ENCODE data around the gene STX10. TPM values are rescaled to one million over a fixed set of nuclear protein-coding genes. Genes with fewer than 3 reads are reported as not detected.

The STX10 gene
- total and polyA plus RNA-seq, 7 donors: 63.1 to 127 (median 71.1) TPM

GRCh38 chr19:13154911-13155471 is 4.8 kb upstream of the STX10 start:
- no peaks in the 10 kb centered on the region for H3K27me3 ChIP-seq
- peak overlapping the region; percentile 64 to 96 (median 84) for H3K4me3 ChIP-seq
- TF ChIP-seq POLR2A (IDR thresholded peaks at IDR 0.05): no peak
- peak in 2 of 4 donors; percentile 3 to 22 for TF ChIP-seq POLR2AphosphoS5 (IDR thresholded peaks at IDR 0.05)
- no peaks in the 10 kb centered on the region for H3K9me3 ChIP-seq
- DNase-seq: peak; percentile 90
- no peaks in the 10 kb centered on the region for H3K36me3 ChIP-seq
- peaks cover 6 to 24% (median 19%) of the 10 kb centered on the region in 4 donors for H3K4me1 ChIP-seq
- 1 to 3% methylated on average over 24 of the region's 24 CpGs for WGBS, 2 donors
- H3K27ac ChIP-seq: peak overlapping the region; percentile 92 to 100 (median 100)
- intact Hi-C loops (cut with DNase I): loop anchor here (5.0 to 10.0 kb wide), 4 partner anchors 38 to 363 kb away; partner anchors contain the start of genes JUNB, LYL1, NACC1 and NFIX

GRCh38 chr19:13154241-13154778 is 4.1 kb upstream of the STX10 start:
- Histone ChIP-seq H3K27me3 (no peaks in the 10 kb centered on the region), H3K4me1 (peaks cover 6 to 28% (median 23%) of the 10 kb centered on the region in 4 donors), H3K4me3 (peak overlapping the region; percentile 64 to 96 (median 84)), H3K36me3 (no peaks in the 10 kb centered on the region), H3K27ac (peak overlapping the region; percentile 92 to 100 (median 100)), H3K9me3 (no peaks in the 10 kb centered on the region)
- intact Hi-C loops (cut with DNase I): loop anchor here (5.0 to 10.0 kb wide), 4 partner anchors 37 to 362 kb away; partner anchors contain the start of genes JUNB, LYL1, NACC1 and NFIX
- no peak for TF ChIP-seq CTCF (IDR thresholded peaks at IDR 0.05)
- TF ChIP-seq EP300 (IDR thresholded peaks at IDR 0.05): peak in 3 of 4 donors; percentile 13 to 85 (median 79)
- peak; percentile 74 to 81 for TF ChIP-seq POLR2A (IDR thresholded peaks at IDR 0.05)
- TF ChIP-seq POLR2AphosphoS5 (IDR thresholded peaks at IDR 0.05): peak; percentile 90 to 95 (median 92)
- 0 to 1% methylated on average over 21 of the region's 21 CpGs for WGBS, 2 donors
- peak; percentile 99 for DNase-seq

- H3K4me1 ChIP-seq: peaks cover 6 to 34% (median 29%) of the 10 kb centered on the region in 4 donors
- peak overlapping the region; percentile 92 to 100 (median 100) for H3K27ac ChIP-seq
- H3K9me3 ChIP-seq: no peaks in the 10 kb centered on the region
- peak; percentile 81 for DNase-seq
- H3K27me3 ChIP-seq: no peaks in the 10 kb centered on the region
- TF ChIP-seq POLR2AphosphoS5 (IDR thresholded peaks at IDR 0.05): no peak
- no peak for TF ChIP-seq EP300 (IDR thresholded peaks at IDR 0.05)
- no peak for TF ChIP-seq POLR2A (IDR thresholded peaks at IDR 0.05)
- no peak for TF ChIP-seq CTCF (IDR thresholded peaks at IDR 0.05)
- intact Hi-C loops (cut with DNase I): loop anchor here (5.0 to 10.0 kb wide), 4 partner anchors 36 to 361 kb away; partner anchors contain the start of genes JUNB, LYL1, NACC1 and NFIX
- peak overlapping the region; percentile 64 to 96 (median 84) for H3K4me3 ChIP-seq
- 0 to 1% methylated on average over 69 of the region's 69 CpGs for WGBS, 2 donors
- no peaks in the 10 kb centered on the region for H3K36me3 ChIP-seq
Measured at GRCh38 chr19:13153569-13154240, 3.5 kb upstream of the STX10 start.

- Histone ChIP-seq H3K9me3 (no peaks in the 10 kb centered on the region), H3K36me3 (no peaks in the 10 kb centered on the region), H3K27me3 (no peaks in the 10 kb centered on the region), H3K4me3 (peak overlapping the region; percentile 64 to 96 (median 84)), H3K4me1 (peaks cover 6 to 39% (median 33%) of the 10 kb centered on the region in 4 donors), H3K27ac (peak overlapping the region; percentile 92 to 100 (median 100))
- peak; percentile 98 for DNase-seq
- 0% methylated on average over 59 of the region's 59 CpGs for WGBS, 2 donors
- TF ChIP-seq EP300 (IDR thresholded peaks at IDR 0.05) (peak in 1 of 4 donors; percentile 73), POLR2AphosphoS5 (IDR thresholded peaks at IDR 0.05) (peak; percentile 99 to 100 (median 100)), POLR2A (IDR thresholded peaks at IDR 0.05) (peak; percentile 100), CTCF (IDR thresholded peaks at IDR 0.05) (peak in 1 of 4 experiments; percentile 15)
- intact Hi-C loops (cut with DNase I): loop anchor here (5.0 to 10.0 kb wide), 4 partner anchors 36 to 361 kb away; partner anchors contain the start of genes JUNB, LYL1, NACC1 and NFIX
Measured at GRCh38 chr19:13152974-13153568, 2.9 kb upstream of the STX10 start.

Data from sigmoid colon (tissue), 7 donors.